GM19351 (cell line): ENCODE data around the gene NOL9.
"Not testable (repeated sequence)": the region's sequence is repeated elsewhere in the genome, so short reads cannot be mapped to it uniquely, and the experiment has no call there.

Experiments used
- ATAC-seq: cut with Tn5 transposase; IDR thresholded peaks from one replicate; pipeline ENCODE4 v1.9.1; 2021; ENCODE audit warnings: mild to moderate bottlenecking, moderate library complexity; ENCODE audit not compliant: unreplicated experiment

Gene NOL9

GRCh38 chr1:6554031-6554906 is at the start of gene NOL9:
NOL9 (minus strand) TSS chr1:6554513; CDS start chr1:6554502, 11 bp downstream.
- ATAC-seq, result peak; percentile 89

- peak; percentile 29 for ATAC-seq
Measured at GRCh38 chr1:6603238-6603914, 49.1 kb upstream of the NOL9 start.

GRCh38 chr1:6602669-6603237 is 48.4 kb upstream of the NOL9 start, which contains the start of gene KLHL21:
KLHL21 (minus strand) TSS chr1:6602869; CDS start chr1:6602817, 52 bp downstream.
- ATAC-seq, result peak; percentile 47

GRCh38 chr1:6601923-6602668 is 47.8 kb upstream of the NOL9 start:
- ATAC-seq, result peak; percentile 26

GRCh38 chr1:6601049-6601922 is 47.0 kb upstream of the NOL9 start:
- ATAC-seq, result peak; percentile 42

- ATAC-seq, result no peak
Measured at GRCh38 chr1:6600410-6601048, 46.2 kb upstream of the NOL9 start.

GRCh38 chr1:6599991-6600390 is 45.7 kb upstream of the NOL9 start:
- ATAC-seq, result not testable (repeated sequence)

GRCh38 chr1:6599141-6599975 is 45.0 kb upstream of the NOL9 start:
- no peak for ATAC-seq

- ATAC-seq, result no peak
Measured at GRCh38 chr1:6597777-6598131, 43.4 kb upstream of the NOL9 start.

GRCh38 chr1:6596886-6597776 is 42.8 kb upstream of the NOL9 start:
- no peak for ATAC-seq

GRCh38 chr1:6596351-6596750 is 42.0 kb upstream of the NOL9 start:
- ATAC-seq, result no peak

GRCh38 chr1:6594977-6595740 is 40.8 kb upstream of the NOL9 start:
- no peak for ATAC-seq

- ATAC-seq, result no peak
Measured at GRCh38 chr1:6593810-6594209, 39.5 kb upstream of the NOL9 start.

GRCh38 chr1:6592865-6593593 is 38.7 kb upstream of the NOL9 start:
- no peak for ATAC-seq

- no peak for ATAC-seq
Measured at GRCh38 chr1:6592441-6592840, 38.1 kb upstream of the NOL9 start.

- ATAC-seq, result no peak
Measured at GRCh38 chr1:6591644-6592043, 37.3 kb upstream of the NOL9 start.
